Esophagus muscularis mucosa (tissue), 4 donors: ENCODE results near the gene AMDHD1. TPM values are rescaled to one million over a fixed set of nuclear protein-coding genes. Genes with fewer than 3 reads are reported as not detected.
A peak's percentile ranks its signal among the peaks of the same experiment; 100 is the strongest.

Experiments used
- DNase-seq: peaks from one replicate; pipeline ENCODE4 v3.0.0-alpha.2; 2017; ENCODE audit errors: extremely low spot score
- H3K27ac ChIP-seq, 4 donors: fragments of 200-600 bp; sonication (generic); replicated peaks in 1 of 4; 1 replicate in 3 of 4; 2 replicates in 1 of 4; pipeline ENCODE4 v1.5.1; 2016 to 2019; ENCODE audit warnings: mild to moderate bottlenecking in 1 of 4
- H3K27me3 ChIP-seq, 4 donors: fragments of 200-600 bp; sonication (generic); one replicate each; pipeline versions ENCODE4 v1.5.1 to v1.6.0; 2016 to 2019
- H3K36me3 ChIP-seq, 4 donors: fragments of 200-600 bp; sonication (generic); one replicate each; pipeline ENCODE4 v1.5.1; 2016 to 2019
- H3K4me1 ChIP-seq, 4 donors: fragments of 200-600 bp; sonication (generic); one replicate each; pipeline ENCODE4 v1.5.1; 2016 to 2019
- H3K4me3 ChIP-seq, 4 donors: fragments of 200-600 bp; sonication (generic); 1 replicate in 2 of 4; 2 replicates in 2 of 4; pipeline ENCODE4 v1.5.1; 2016 to 2019; ENCODE audit warnings: mild to moderate bottlenecking in 4 of 4, moderate library complexity in 1 of 4
- H3K9me3 ChIP-seq, 4 donors: fragments of 200-600 bp; sonication (generic); 1 replicate in 3 of 4; 2 replicates in 1 of 4; pipeline ENCODE4 v1.5.1; 2016 to 2019
- EP300 ChIP-seq: sonication (generic); formaldehyde crosslinking; IDR thresholded peaks from one replicate; pipeline ENCODE4 v1.6.1; 2017; ENCODE audit warnings: antibody characterized with exemption
- POLR2A ChIP-seq: fragments of 450-650 bp; IDR thresholded peaks from one replicate; pipeline ENCODE4 v1.6.1; 2017; ENCODE audit warnings: antibody characterized with exemption, moderate library complexity, mild to moderate bottlenecking, low read depth
- POLR2AphosphoS5 ChIP-seq, 2 donors: sonication (generic); formaldehyde crosslinking; IDR thresholded peaks; one replicate each; pipeline ENCODE4 v1.6.1; 2017; ENCODE audit warnings: antibody characterized with exemption in 2 of 2
- WGBS: methylation state at CpG from one replicate; pipeline ENCODE4 v1.1.5; 2018; 5-methylcytosine and 5-hydroxymethylcytosine counted together
- intact Hi-C: fragments of 100-400 bp; cut with DNase I; formaldehyde crosslinking; loops from one replicate; pipeline ENCODE4 v1.15.1; 2023
- total RNA-seq, 4 donors: library from RNA; depleted of rRNA; stranded (reverse); fragments of >200 nt; gene quantifications; one replicate each; pipeline versions ENCODE4 v1.1.0 to v1.2.1, GENCODE V29; 2016
- TF ChIP-seq, protein P1 (sequence below), 3 experiments: fragments of 200-600 bp in 2 of 3; fragments of 450-650 bp in 1 of 3; sonication (generic) in 2 of 3; IDR thresholded peaks; one replicate each; pipeline ENCODE4 v1.5.1; 2017 to 2019; ENCODE audit warnings: antibody characterized with exemption in 3 of 3, mild to moderate bottlenecking in 2 of 3, moderate library complexity in 1 of 3

The AMDHD1 gene, protein sequence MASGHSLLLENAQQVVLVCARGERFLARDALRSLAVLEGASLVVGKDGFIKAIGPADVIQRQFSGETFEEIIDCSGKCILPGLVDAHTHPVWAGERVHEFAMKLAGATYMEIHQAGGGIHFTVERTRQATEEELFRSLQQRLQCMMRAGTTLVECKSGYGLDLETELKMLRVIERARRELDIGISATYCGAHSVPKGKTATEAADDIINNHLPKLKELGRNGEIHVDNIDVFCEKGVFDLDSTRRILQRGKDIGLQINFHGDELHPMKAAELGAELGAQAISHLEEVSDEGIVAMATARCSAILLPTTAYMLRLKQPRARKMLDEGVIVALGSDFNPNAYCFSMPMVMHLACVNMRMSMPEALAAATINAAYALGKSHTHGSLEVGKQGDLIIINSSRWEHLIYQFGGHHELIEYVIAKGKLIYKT
- under 1 TPM in 3 of 4 donors, not detected in 1; 0.17 to 0.66 (median 0.52) TPM for total RNA-seq

DNA sequence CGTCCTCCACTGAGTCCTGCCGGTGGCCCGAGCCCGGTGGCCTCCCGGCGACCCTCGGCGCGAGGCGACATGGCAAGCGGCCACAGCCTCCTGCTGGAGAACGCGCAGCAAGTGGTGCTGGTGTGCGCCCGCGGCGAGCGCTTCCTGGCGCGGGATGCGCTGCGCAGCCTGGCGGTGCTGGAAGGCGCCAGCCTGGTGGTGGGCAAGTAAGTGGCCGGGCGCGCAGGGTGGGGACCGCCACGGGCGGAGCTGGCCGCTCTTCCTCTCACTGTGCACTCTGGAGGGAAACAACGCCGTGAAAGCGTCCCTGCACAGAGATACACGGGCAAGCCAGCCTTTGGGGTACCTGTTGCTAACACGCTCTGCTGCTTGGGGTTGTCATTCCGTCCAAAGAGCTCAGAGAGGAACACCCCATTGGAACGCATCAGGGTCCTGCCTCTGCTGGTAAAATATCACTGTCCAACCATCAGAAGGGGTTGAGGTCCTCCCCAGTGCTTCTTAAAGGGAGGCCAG lies at the start of gene AMDHD1:
TSS of gene AMDHD1 (plus strand) at position 2 of the 513 bp plus-strand sequence. CDS start at position 70, 68 bp downstream.
- DNase-seq: no peak
- intact Hi-C loops: no loop called here
- TF ChIP-seq EP300: no peak
- TF ChIP-seq, protein P1, sequence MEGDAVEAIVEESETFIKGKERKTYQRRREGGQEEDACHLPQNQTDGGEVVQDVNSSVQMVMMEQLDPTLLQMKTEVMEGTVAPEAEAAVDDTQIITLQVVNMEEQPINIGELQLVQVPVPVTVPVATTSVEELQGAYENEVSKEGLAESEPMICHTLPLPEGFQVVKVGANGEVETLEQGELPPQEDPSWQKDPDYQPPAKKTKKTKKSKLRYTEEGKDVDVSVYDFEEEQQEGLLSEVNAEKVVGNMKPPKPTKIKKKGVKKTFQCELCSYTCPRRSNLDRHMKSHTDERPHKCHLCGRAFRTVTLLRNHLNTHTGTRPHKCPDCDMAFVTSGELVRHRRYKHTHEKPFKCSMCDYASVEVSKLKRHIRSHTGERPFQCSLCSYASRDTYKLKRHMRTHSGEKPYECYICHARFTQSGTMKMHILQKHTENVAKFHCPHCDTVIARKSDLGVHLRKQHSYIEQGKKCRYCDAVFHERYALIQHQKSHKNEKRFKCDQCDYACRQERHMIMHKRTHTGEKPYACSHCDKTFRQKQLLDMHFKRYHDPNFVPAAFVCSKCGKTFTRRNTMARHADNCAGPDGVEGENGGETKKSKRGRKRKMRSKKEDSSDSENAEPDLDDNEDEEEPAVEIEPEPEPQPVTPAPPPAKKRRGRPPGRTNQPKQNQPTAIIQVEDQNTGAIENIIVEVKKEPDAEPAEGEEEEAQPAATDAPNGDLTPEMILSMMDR (IDR thresholded peaks at IDR 0.05): peak in 2 of 3 experiments; percentile 37 to 48
- TF ChIP-seq POLR2AphosphoS5 (IDR thresholded peaks at IDR 0.05): peak in 1 of 2 donors; percentile 4
- Histone ChIP-seq H3K36me3 (no peaks in the 10 kb centered on the region), H3K4me1 (peaks cover 7 to 19% (median 14%) of the 10 kb centered on the region in 4 donors), H3K27me3 (no peaks in the 10 kb centered on the region), H3K4me3 (peak within 1 kb of the TSS; percentile 85 to 92 (median 90)), H3K27ac (peak within 1 kb of the TSS; percentile 80 to 91 (median 90)), H3K9me3 (no peaks in the 10 kb centered on the region)
- 0% methylated on average over 33 of the region's 38 CpGs for WGBS

DNA sequence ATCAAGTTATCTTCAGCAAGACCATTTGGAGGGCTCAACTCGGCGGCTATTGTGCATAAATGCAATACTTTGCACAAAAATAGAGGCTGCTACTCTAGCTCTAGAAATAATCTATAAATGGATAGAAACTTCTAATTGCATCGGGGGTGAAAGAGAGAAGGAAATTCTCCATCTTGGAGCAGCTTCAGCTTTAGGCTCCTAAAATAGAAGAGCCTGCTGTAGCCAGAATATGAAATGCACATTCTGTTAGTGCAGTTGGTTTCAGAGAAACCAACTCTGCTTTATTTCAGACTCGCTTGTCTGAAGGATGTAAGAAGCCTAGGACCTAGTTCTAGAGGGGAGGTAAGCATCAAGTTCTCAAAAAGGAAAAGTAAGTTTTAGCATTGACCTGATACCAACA lies 46.3 kb upstream of the AMDHD1 start:
- Histone ChIP-seq H3K4me1 (no peaks in the 10 kb centered on the region), H3K4me3 (no peak overlapping the region), H3K27me3 (peaks cover 0 to 6% (median 0%) of the 10 kb centered on the region in 4 donors), H3K36me3 (no peaks in the 10 kb centered on the region), H3K9me3 (no peaks in the 10 kb centered on the region), H3K27ac (no peak overlapping the region)
- intact Hi-C loops: no loop called here
- 88% methylated on average over 4 of the region's 4 CpGs for WGBS
- no peak for TF ChIP-seq POLR2AphosphoS5 (IDR thresholded peaks at IDR 0.05)
- TF ChIP-seq EP300: no peak
- TF ChIP-seq, protein P1 (IDR thresholded peaks at IDR 0.05): no peak
- no peak for TF ChIP-seq POLR2A
- no peak for DNase-seq

DNA sequence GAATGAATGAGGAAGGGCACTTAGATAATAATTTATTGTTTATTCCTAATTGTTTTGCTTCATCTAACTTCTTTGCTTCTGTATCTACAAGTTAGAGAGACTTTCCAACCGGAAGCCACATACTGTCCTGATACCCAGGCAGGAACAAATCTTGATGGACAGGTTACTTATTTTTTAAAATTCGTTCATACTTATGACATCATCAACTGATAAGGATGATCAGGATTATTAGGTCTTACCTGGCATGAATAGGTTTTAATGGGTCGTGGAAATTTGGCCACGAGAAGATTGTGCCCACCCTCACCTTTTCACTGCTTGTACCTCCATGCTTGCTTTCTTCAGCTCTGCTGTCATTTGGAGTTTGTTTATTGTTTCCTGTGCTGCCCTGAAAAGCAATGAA lies 45.0 kb upstream of the AMDHD1 start:
- Histone ChIP-seq H3K27ac (no peak overlapping the region), H3K4me1 (no peaks in the 10 kb centered on the region), H3K27me3 (peaks cover 0 to 6% (median 0%) of the 10 kb centered on the region in 4 donors), H3K4me3 (no peak overlapping the region), H3K9me3 (peaks cover 0 to 7% (median 0%) of the 10 kb centered on the region in 4 donors), H3K36me3 (no peaks in the 10 kb centered on the region)
- intact Hi-C loops: no loop called here
- 81% methylated on average over 4 of the region's 4 CpGs for WGBS
- no peak for DNase-seq
- TF ChIP-seq EP300: no peak
- TF ChIP-seq, protein P1 (IDR thresholded peaks at IDR 0.05): no peak
- no peak for TF ChIP-seq POLR2AphosphoS5 (IDR thresholded peaks at IDR 0.05)
- TF ChIP-seq POLR2A: no peak

DNA sequence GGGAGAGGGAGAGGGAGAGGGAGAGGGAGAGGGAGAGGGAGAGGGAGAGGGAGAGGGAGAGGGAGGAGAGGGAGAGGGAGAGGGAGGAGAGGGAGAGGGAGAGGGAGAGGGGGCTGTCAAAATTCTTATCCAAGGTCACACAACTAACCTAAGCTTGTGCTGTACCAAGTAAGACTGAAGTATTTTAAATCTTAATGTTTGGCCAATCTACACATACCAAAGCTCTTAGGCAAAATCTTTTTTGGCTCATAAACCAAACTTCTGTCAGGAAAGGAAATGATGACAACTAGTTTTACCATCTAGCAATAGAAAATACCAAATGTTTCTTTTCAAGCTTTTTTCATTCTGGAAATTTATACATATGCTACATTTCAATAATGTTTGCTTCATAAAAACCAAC lies 34.6 kb upstream of the AMDHD1 start:
- Histone ChIP-seq H3K4me3 (no peak overlapping the region), H3K36me3 (no peaks in the 10 kb centered on the region), H3K4me1 (no peaks in the 10 kb centered on the region), H3K9me3 (no peaks in the 10 kb centered on the region), H3K27ac (no peak overlapping the region), H3K27me3 (no peaks in the 10 kb centered on the region)
- intact Hi-C loops: no loop called here
- TF ChIP-seq POLR2AphosphoS5 (IDR thresholded peaks at IDR 0.05) (no peak), EP300 (no peak), POLR2A (no peak)
- TF ChIP-seq, protein P1 (IDR thresholded peaks at IDR 0.05): no peak
- DNase-seq: no peak
